NCI-H2171 (cell line): ENCODE measurements around the gene MTCL1.
A peak's percentile ranks its signal among the peaks of the same experiment; 100 is the strongest.

Source experiments
- DNase-seq: peaks from one replicate; lab custom pipeline; 2025; lab: John Stamatoyannopoulos, UW

MTCL1 gene

GRCh38 chr18:8771930-8772329 is 66.6 kb downstream of the MTCL1 start:
- DNase-seq: peak; percentile 83

- DNase-seq: no peak
These were observed 68.6 kb downstream of the MTCL1 start for GRCh38 chr18:8773980-8774379.

- no peak for DNase-seq
These were observed 70.9 kb downstream of the MTCL1 start for GRCh38 chr18:8776013-8776943.

DNA sequence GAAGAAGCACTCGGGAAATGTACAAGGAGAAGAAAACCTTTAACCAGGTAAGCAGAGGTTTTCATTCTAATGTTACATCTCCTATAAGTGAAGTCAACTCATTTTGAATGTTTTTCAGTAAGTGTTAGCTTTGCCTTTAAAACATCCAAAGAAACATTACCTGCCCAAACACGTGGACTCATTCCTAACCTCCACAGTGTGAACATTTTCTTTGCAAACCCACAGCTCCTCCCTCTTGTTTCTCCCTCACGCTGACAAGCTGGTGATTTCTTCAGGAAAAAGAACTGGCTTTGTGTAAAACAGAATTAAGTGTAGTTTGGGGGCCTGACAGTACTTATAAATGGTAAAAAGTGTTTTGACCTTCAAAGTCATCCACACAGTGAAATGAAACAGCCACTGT is 72.5 kb downstream of the MTCL1 start:
- no peak for DNase-seq

DNA sequence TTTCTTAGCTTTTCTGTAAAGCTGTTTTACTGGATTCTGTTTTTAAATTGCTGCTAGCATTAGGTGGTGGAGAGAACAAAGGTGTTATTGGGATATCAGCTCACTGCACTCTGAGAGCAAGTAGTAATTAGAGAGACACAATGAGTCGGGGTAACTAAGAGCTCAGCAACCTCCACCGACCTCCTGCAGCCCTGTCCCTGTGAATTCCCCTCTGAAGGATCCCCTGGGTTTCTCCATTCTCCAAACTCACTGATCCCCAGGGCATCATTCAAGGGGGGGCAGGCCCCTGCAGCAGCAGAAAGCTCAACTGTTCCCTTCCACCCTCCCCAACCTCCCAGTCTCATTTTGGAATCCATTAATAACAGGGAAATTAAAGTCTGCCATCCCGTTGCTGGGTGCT is 73.0 kb downstream of the MTCL1 start:
- no peak for DNase-seq

DNA sequence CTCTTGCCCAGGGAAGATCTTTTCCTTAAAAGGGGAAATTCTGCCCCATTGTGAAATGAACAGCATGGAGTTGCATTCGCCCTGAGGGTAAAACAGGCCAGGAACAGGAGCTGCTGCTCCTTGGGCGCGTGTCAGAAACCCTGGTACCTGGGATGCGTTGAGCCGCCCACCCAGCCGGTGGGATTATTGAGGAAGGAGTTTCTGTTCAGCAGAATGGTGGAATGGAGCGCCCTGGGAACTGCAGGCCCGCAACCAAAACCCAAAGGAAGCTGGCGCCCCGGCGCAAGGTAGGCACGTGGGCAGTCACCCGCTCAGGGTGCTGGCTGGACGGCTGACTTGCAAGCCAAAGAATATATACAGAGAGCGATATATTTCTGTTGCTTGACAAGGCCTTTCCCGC is 73.5 kb downstream of the MTCL1 start:
- DNase-seq: no peak

- no peak for DNase-seq
These were observed 73.9 kb downstream of the MTCL1 start for GRCh38 chr18:8779251-8779650.

- no peak for DNase-seq
These were observed 74.9 kb downstream of the MTCL1 start for GRCh38 chr18:8780227-8780626.

DNA sequence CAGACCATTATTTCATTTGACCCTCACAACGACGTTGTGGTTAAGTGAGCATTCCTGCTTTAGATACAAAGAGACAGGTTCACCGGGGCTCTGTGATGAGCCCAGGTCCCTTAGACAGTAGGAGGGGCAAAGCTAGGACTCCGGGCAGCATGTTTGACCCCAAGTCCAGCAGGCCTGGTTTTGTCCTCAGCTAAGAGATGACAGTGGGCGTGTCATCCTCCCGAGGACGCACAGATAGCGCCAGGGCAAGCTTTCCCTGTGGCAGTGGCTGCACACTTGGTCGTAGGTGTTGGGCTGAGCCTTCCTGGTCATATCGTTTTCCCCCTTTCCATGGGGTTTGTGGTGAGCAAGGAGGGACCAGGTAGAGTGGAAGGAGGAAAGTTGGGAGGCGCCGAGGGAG is 76.3 kb downstream of the MTCL1 start:
- DNase-seq: no peak

DNA sequence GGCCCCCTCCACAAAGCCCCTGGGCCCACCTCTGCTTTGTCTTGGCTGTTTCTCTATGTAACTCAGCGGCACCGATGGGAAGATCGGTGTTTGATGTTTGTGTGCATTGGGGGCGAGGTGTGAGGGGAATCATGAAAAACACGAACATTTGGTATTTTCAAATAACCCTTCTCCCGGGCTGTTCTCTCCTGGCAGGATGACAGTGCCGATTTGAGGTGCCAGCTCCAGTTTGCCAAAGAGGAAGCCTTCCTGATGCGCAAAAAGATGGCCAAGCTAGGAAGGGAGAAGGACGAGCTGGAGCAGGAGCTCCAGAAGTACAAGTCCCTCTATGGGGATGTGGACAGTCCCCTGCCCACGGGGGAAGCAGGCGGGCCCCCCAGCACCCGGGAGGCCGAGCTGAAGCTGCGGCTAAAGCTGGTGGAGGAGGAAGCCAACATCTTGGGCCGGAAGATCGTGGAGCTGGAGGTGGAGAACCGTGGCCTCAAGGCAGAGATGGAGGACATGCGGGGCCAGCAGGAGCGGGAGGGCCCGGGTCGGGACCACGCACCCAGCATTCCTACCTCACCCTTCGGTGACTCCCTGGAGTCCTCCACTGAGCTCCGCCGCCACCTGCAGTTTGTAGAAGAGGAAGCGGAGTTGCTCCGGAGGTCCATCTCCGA is 78.1 kb downstream of the MTCL1 start:
- DNase-seq: no peak

DNA sequence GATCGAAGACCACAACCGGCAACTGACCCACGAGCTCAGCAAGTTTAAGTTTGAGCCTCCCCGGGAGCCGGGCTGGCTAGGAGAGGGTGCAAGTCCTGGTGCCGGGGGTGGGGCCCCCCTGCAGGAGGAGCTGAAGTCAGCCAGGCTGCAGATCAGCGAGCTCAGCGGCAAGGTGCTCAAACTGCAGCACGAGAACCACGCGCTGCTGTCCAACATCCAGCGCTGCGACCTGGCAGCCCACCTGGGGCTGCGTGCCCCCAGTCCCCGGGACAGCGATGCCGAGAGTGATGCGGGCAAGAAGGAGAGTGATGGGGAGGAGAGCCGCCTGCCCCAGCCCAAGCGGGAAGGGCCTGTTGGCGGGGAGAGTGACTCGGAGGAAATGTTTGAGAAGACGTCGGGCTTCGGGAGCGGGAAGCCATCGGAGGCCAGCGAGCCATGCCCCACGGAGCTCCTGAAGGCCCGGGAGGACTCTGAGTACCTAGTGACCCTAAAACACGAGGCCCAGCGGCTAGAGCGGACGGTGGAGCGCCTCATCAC is 78.7 kb downstream of the MTCL1 start:
- DNase-seq: no peak

- no peak for DNase-seq
These were observed 79.9 kb downstream of the MTCL1 start for GRCh38 chr18:8785261-8785660.

GRCh38 chr18:8785855-8786482 is 80.6 kb downstream of the MTCL1 start:
- no peak for DNase-seq

DNA sequence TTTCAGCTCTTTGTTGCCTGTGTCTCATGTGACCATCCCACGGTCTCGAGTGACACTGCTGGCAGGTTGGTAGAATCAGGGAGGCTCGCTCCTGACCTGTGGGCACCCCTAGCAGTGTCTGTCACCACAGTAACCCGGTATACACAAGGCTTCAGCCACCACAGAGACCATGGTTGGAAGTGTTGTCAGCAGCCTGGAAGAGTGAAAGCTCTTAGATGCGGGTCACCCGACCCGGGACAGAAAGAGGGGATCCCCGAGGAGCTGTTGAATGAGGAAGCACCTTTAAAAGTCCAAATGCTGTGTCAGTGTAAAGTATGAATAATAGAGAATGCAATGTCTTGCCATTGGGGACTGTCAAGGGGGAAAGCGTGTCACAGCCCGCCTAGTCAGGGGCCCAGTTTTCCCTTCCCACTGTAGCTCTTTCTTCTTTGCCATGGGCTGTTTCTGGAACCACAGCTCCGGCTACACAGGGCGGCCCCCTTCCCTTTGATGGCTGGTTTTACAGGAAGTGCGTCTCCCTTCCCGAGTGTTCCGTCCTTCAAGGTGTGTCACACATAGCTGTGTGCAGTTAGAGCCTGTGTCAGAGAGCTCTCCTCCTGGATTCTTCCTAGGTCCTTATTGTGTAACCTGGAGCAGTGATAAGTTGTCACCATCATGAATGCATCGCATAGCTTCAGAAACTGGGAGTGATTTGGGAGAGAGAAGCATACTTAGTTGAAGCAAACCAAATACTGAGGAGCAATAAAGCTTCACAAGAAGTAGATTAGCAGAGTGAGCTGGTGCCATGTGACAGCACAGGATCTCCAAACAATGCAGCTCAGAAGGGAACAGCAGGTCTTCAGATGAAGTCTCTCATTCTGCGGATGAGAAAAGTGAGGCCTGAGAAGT is 81.4 kb downstream of the MTCL1 start:
- DNase-seq: no peak

DNA sequence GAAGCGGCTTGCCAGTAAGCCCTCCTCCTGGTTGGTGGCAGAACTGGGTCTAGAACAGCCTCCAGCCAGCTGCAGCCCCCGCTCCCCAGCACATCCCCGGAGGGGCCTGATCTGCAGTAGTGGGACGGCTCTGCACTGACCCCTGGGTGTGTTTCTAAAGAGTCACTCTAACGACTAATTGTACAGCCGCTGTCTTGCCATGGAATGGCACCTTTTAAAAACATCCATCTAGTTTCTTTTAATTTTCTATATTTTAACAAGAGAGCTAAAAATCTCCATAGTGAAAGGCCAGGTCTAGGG is 82.0 kb downstream of the MTCL1 start:
- no peak for DNase-seq

DNA sequence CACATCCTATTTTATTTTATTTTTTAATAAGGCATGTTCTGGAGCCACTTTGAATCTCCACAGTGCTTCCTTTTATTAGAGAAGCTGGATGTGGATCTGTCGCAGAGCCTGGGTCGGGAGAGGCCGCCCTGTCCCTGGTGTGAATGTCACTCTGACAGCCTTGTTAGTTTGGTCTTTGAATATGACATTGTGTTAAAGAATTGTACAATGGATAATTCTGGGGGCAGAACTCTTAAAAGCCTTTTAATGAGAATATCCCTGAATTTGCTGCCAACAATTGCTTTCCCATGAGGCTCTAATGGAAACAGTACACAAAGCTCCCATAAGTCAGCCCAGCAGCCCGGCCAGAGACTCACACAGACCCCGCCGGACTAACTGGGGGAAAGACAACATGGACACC is 82.4 kb downstream of the MTCL1 start:
- no peak for DNase-seq

- no peak for DNase-seq
These were observed 83.4 kb downstream of the MTCL1 start for GRCh38 chr18:8788503-8789429.

GRCh38 chr18:8791171-8791651 is 85.9 kb downstream of the MTCL1 start:
- no peak for DNase-seq

GRCh38 chr18:8792688-8793316 is 87.4 kb downstream of the MTCL1 start:
- DNase-seq: no peak
